Loucy (cell line): ENCODE results near the gene RAB6B.

Experiments
- H2AFZ ChIP-seq: fragments of 200-600 bp; sonication (generic); 2 replicates; pipeline ENCODE4 v1.6.0; 2016; ENCODE audit warnings: antibody characterized with exemption, mild to moderate bottlenecking, low read length, moderate library complexity
- H3F3A ChIP-seq: fragments of 200-600 bp; 2 replicates; pipeline ENCODE4 v1.6.0; 2016; ENCODE audit warnings: antibody characterized with exemption, low read depth, mild to moderate bottlenecking
- H3K27me3 ChIP-seq: fragments of 200-600 bp; sonication (generic); 2 replicates; pipeline ENCODE4 v1.6.1; 2014; ENCODE audit warnings: low read length, mild to moderate bottlenecking; ENCODE audit not compliant: insufficient read depth, poor library complexity, severe bottlenecking
- H3K36me3 ChIP-seq: fragments of 200-600 bp; sonication (generic); 2 replicates; pipeline ENCODE4 v1.6.1; 2016; ENCODE audit warnings: low read length; ENCODE audit not compliant: insufficient read depth
- H3K4me1 ChIP-seq: fragments of 200-600 bp; sonication (generic); 2 replicates; pipeline ENCODE4 v1.5.1; 2014; ENCODE audit warnings: low read length, mild to moderate bottlenecking; ENCODE audit not compliant: insufficient read depth, poor library complexity, severe bottlenecking
- H3K4me2 ChIP-seq: fragments of 200-600 bp; sonication (generic); 2 replicates; pipeline ENCODE4 v1.6.0; 2014; ENCODE audit warnings: antibody characterized with exemption, low read length, low read depth, mild to moderate bottlenecking; ENCODE audit not compliant: poor library complexity, severe bottlenecking
- H3K4me3 ChIP-seq: fragments of 200-600 bp; sonication (generic); 2 replicates; pipeline ENCODE4 v1.5.1; 2014; ENCODE audit warnings: low read length, mild to moderate bottlenecking, mixed read lengths; ENCODE audit not compliant: poor library complexity, severe bottlenecking
- H3K79me2 ChIP-seq: fragments of 200-600 bp; sonication (generic); 2 replicates; pipeline ENCODE4 v1.6.1; 2014; ENCODE audit warnings: low read length; ENCODE audit not compliant: insufficient read depth
- H3K9ac ChIP-seq: fragments of 200-600 bp; sonication (generic); 2 replicates; pipeline ENCODE4 v1.6.0; 2014; ENCODE audit warnings: mild to moderate bottlenecking, low read depth, low read length, moderate library complexity; ENCODE audit not compliant: poor library complexity, severe bottlenecking
- H3K9me2 ChIP-seq: fragments of 200-600 bp; sonication (generic); replicated peaks from 2 replicates; pipeline ENCODE4 v1.6.1; 2016; ENCODE audit warnings: low read depth, low read length, mixed read lengths
- H3K9me3 ChIP-seq: fragments of 200-600 bp; sonication (generic); 2 replicates; pipeline ENCODE4 v1.6.1; 2014; ENCODE audit warnings: mild to moderate bottlenecking, antibody characterized with exemption, low read length, low read depth; ENCODE audit not compliant: insufficient read depth
- H4K20me1 ChIP-seq: fragments of 200-600 bp; sonication (generic); 2 replicates; pipeline ENCODE4 v1.6.0; 2014; ENCODE audit warnings: antibody characterized with exemption, low read length, mild to moderate bottlenecking; ENCODE audit not compliant: insufficient read depth, poor library complexity, severe bottlenecking
- EZH2phosphoT487 ChIP-seq: fragments of 200-600 bp; IDR thresholded peaks from 2 replicates; pipeline ENCODE4 v1.6.1; 2018; ENCODE audit warnings: antibody characterized with exemption, mild to moderate bottlenecking, moderate library complexity, borderline replicate concordance
- TF ChIP-seq, protein P1 (sequence below): fragments of 200-600 bp; sonication (generic); conservative IDR thresholded peaks from 2 replicates; pipeline ENCODE4 v1.5.1; 2014; ENCODE audit warnings: mild to moderate bottlenecking, antibody characterized with exemption, low read length

Gene RAB6B

GRCh38 chr3:133914839-133915600 lies 19.3 kb upstream of the RAB6B start:
- Histone ChIP-seq H3K27me3 (no peaks in the 10 kb centered on the region), H3K4me3 (no peak overlapping the region), H3K79me2 (no peaks in the 10 kb centered on the region), H3K4me1 (no peaks in the 10 kb centered on the region), H2AFZ (no peak overlapping the region), H3K9me2 (no peaks in the 10 kb centered on the region), H3K9me3 (0 out of 2 replicates have a peak, but pooled peaks cover 5% of the 10 kb centered on the region), H3K9ac (no peak overlapping the region), H3F3A (no peaks in the 10 kb centered on the region), H3K4me2 (no peak overlapping the region), H4K20me1 (no peaks in the 10 kb centered on the region), H3K36me3 (no peaks in the 10 kb centered on the region)
- TF ChIP-seq, protein P1, sequence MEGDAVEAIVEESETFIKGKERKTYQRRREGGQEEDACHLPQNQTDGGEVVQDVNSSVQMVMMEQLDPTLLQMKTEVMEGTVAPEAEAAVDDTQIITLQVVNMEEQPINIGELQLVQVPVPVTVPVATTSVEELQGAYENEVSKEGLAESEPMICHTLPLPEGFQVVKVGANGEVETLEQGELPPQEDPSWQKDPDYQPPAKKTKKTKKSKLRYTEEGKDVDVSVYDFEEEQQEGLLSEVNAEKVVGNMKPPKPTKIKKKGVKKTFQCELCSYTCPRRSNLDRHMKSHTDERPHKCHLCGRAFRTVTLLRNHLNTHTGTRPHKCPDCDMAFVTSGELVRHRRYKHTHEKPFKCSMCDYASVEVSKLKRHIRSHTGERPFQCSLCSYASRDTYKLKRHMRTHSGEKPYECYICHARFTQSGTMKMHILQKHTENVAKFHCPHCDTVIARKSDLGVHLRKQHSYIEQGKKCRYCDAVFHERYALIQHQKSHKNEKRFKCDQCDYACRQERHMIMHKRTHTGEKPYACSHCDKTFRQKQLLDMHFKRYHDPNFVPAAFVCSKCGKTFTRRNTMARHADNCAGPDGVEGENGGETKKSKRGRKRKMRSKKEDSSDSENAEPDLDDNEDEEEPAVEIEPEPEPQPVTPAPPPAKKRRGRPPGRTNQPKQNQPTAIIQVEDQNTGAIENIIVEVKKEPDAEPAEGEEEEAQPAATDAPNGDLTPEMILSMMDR = no peak
- no peak for TF ChIP-seq EZH2phosphoT487

GRCh38 chr3:133910422-133910821 lies 14.7 kb upstream of the RAB6B start:
- Histone ChIP-seq H2AFZ (no peak overlapping the region), H3K27me3 (no peaks in the 10 kb centered on the region), H3K9me3 (no peaks in the 10 kb centered on the region), H3F3A (no peaks in the 10 kb centered on the region), H3K9ac (no peak overlapping the region), H3K36me3 (no peaks in the 10 kb centered on the region), H3K4me2 (no peak overlapping the region), H4K20me1 (no peaks in the 10 kb centered on the region), H3K79me2 (no peaks in the 10 kb centered on the region), H3K4me1 (no peaks in the 10 kb centered on the region), H3K9me2 (no peaks in the 10 kb centered on the region), H3K4me3 (no peak overlapping the region)
- TF ChIP-seq EZH2phosphoT487 = no peak
- TF ChIP-seq, protein P1 = peak; percentile 40

- Histone ChIP-seq H3K27me3 (no peaks in the 10 kb centered on the region), H4K20me1 (no peaks in the 10 kb centered on the region), H3K9me3 (no peaks in the 10 kb centered on the region), H2AFZ (no peak overlapping the region), H3K9me2 (no peaks in the 10 kb centered on the region), H3F3A (no peaks in the 10 kb centered on the region), H3K36me3 (no peaks in the 10 kb centered on the region), H3K4me1 (no peaks in the 10 kb centered on the region), H3K4me3 (no peak overlapping the region), H3K4me2 (no peak overlapping the region), H3K79me2 (no peaks in the 10 kb centered on the region), H3K9ac (no peak overlapping the region)
- no peak for TF ChIP-seq EZH2phosphoT487
- TF ChIP-seq, protein P1 = no peak
These were observed 9.7 kb upstream of the RAB6B start for GRCh38 chr3:133905376-133905775.
